HEK293 (cell line): ENCODE measurements around the gene MOK.
A peak's percentile ranks its signal among the peaks of the same experiment; 100 is the strongest.

Experiments used
- FEZF1 ChIP-seq: fragments of 450-650 bp; formaldehyde crosslinking; IDR thresholded peaks from 2 replicates; pipeline ENCODE4 v1.5.1; 2016; ENCODE audit warnings: missing biosample characterization, missing genetic modification characterization
- KLF10 ChIP-seq: fragments of 450-650 bp; IDR thresholded peaks from 2 replicates; pipeline ENCODE4 v1.5.1; 2018; ENCODE audit warnings: missing biosample characterization, mild to moderate bottlenecking, missing genetic modification characterization
- PRDM10 ChIP-seq: fragments of 450-650 bp; formaldehyde crosslinking; IDR thresholded peaks from 2 replicates; pipeline ENCODE4 v1.5.1; 2016; ENCODE audit warnings: missing biosample characterization, missing genetic modification characterization
- SCRT2 ChIP-seq: fragments of 450-650 bp; formaldehyde crosslinking; IDR thresholded peaks from 2 replicates; pipeline ENCODE4 v1.5.1; 2016; ENCODE audit warnings: missing biosample characterization, missing genetic modification characterization
- SP2 ChIP-seq: fragments of 450-650 bp; formaldehyde crosslinking; IDR thresholded peaks from 2 replicates; pipeline ENCODE4 v1.5.1; 2016; ENCODE audit warnings: missing biosample characterization, missing genetic modification characterization
- SP7 ChIP-seq: fragments of 450-650 bp; formaldehyde crosslinking; IDR thresholded peaks from 2 replicates; pipeline ENCODE4 v1.5.1; 2016; ENCODE audit warnings: missing biosample characterization, missing genetic modification characterization
- TRIM28 ChIP-seq: IDR thresholded peaks from 2 replicates; pipeline ENCODE4 v1.6.1; 2011; ENCODE audit warnings: low read length, control low read depth, borderline replicate concordance
- ZBTB49 ChIP-seq: fragments of 450-650 bp; formaldehyde crosslinking; IDR thresholded peaks from 2 replicates; pipeline ENCODE4 v1.5.1; 2016; ENCODE audit warnings: missing biosample characterization, missing genetic modification characterization, low read depth
- ZFHX2 ChIP-seq: fragments of 450-650 bp; formaldehyde crosslinking; conservative IDR thresholded peaks from 2 replicates; pipeline ENCODE4 v1.5.1; 2016; ENCODE audit warnings: missing biosample characterization, missing genetic modification characterization
- ZFP37 ChIP-seq: fragments of 450-650 bp; formaldehyde crosslinking; IDR thresholded peaks from 2 replicates; pipeline ENCODE4 v1.5.1; 2016; ENCODE audit warnings: missing biosample characterization, missing genetic modification characterization
- ZNF121 ChIP-seq: fragments of 450-650 bp; formaldehyde crosslinking; IDR thresholded peaks from 2 replicates; pipeline ENCODE4 v1.5.1; 2016; ENCODE audit warnings: missing biosample characterization, missing genetic modification characterization
- ZNF132 ChIP-seq: fragments of 450-650 bp; formaldehyde crosslinking; IDR thresholded peaks from 2 replicates; pipeline ENCODE4 v1.5.1; 2017; ENCODE audit warnings: missing biosample characterization, missing genetic modification characterization, borderline replicate concordance
- ZNF157 ChIP-seq: fragments of 450-650 bp; formaldehyde crosslinking; IDR thresholded peaks from 2 replicates; pipeline ENCODE4 v1.5.1; 2016; ENCODE audit warnings: missing biosample characterization, missing genetic modification characterization
- ZNF2 ChIP-seq: fragments of 450-650 bp; formaldehyde crosslinking; IDR thresholded peaks from 2 replicates; pipeline ENCODE4 v1.5.1; 2016; ENCODE audit warnings: missing biosample characterization, missing genetic modification characterization
- ZNF214 ChIP-seq: fragments of 450-650 bp; formaldehyde crosslinking; IDR thresholded peaks from 2 replicates; pipeline ENCODE4 v1.5.1; 2017; ENCODE audit warnings: missing biosample characterization, mild to moderate bottlenecking, missing genetic modification characterization, borderline replicate concordance
- ZNF24 ChIP-seq: fragments of 450-650 bp; formaldehyde crosslinking; IDR thresholded peaks from 2 replicates; pipeline ENCODE4 v1.5.1; 2016; ENCODE audit warnings: missing biosample characterization, missing genetic modification characterization
- ZNF324 ChIP-seq: fragments of 450-650 bp; formaldehyde crosslinking; IDR thresholded peaks from 2 replicates; pipeline ENCODE4 v1.5.1; 2016; ENCODE audit warnings: missing biosample characterization, missing genetic modification characterization
- ZNF341 ChIP-seq: fragments of 450-650 bp; formaldehyde crosslinking; IDR thresholded peaks from 2 replicates; pipeline ENCODE4; 2016; ENCODE audit warnings: low read depth, missing biosample characterization, missing genetic modification characterization
- ZNF398 ChIP-seq: fragments of 450-650 bp; formaldehyde crosslinking; IDR thresholded peaks from 2 replicates; pipeline ENCODE4 v1.5.1; 2017; ENCODE audit warnings: missing biosample characterization, missing genetic modification characterization
- ZNF501 ChIP-seq: fragments of 450-650 bp; formaldehyde crosslinking; IDR thresholded peaks from 2 replicates; pipeline ENCODE4 v1.5.1; 2016; ENCODE audit warnings: missing biosample characterization, missing genetic modification characterization
- ZNF544 ChIP-seq: fragments of 450-650 bp; formaldehyde crosslinking; IDR thresholded peaks from 2 replicates; pipeline ENCODE4 v1.5.0; 2017; ENCODE audit warnings: missing biosample characterization, missing genetic modification characterization
- ZNF843 ChIP-seq: fragments of 450-650 bp; formaldehyde crosslinking; IDR thresholded peaks from 2 replicates; pipeline ENCODE4 v1.5.1; 2016; ENCODE audit warnings: missing biosample characterization, missing genetic modification characterization
- ZXDB ChIP-seq: fragments of 450-650 bp; formaldehyde crosslinking; IDR thresholded peaks from 2 replicates; pipeline ENCODE4 v1.5.1; 2016; ENCODE audit warnings: missing biosample characterization, missing genetic modification characterization
- TF ChIP-seq, protein P1 (sequence below): fragments of 450-650 bp; formaldehyde crosslinking; IDR thresholded peaks from 2 replicates; pipeline ENCODE4 v1.5.1; 2016; ENCODE audit warnings: missing biosample characterization, missing genetic modification characterization
- TF ChIP-seq, protein P2 (sequence below): fragments of 450-650 bp; formaldehyde crosslinking; IDR thresholded peaks from 2 replicates; pipeline ENCODE4 v1.5.1; 2016; ENCODE audit warnings: missing biosample characterization, missing genetic modification characterization
- TF ChIP-seq, protein P3 (sequence below): fragments of 450-650 bp; formaldehyde crosslinking; IDR thresholded peaks from 2 replicates; pipeline ENCODE4 v1.5.1; 2016; ENCODE audit warnings: missing biosample characterization, missing genetic modification characterization

MOK gene

GRCh38 chr14:102316743-102317563, 12.0 kb upstream of the MOK start (continued):
- no peak; the same call in 1 of the 2 replicates for TF ChIP-seq ZNF398 (tag by site-specific recombination)
- peak; percentile 66 for TF ChIP-seq SP2
- TF ChIP-seq ZNF544 (tag by site-specific recombination), result no peak
- TF ChIP-seq PRDM10, result peak; percentile 99
- TF ChIP-seq TRIM28, result peak; percentile 10; the same call in 1 of the 2 replicates
- no peak for TF ChIP-seq ZNF214 (tag by site-specific recombination)
- TF ChIP-seq ZFHX2 (tag by site-specific recombination), result peak; percentile 81
- TF ChIP-seq ZBTB49 (tag by site-specific recombination), result no peak
- no peak for TF ChIP-seq ZNF132
- TF ChIP-seq KLF10 (tag by site-specific recombination), result peak; percentile 84
- TF ChIP-seq ZNF341 (tag by site-specific recombination), result peak; percentile 19; the same call in 1 of the 2 replicates
- TF ChIP-seq, protein P1, sequence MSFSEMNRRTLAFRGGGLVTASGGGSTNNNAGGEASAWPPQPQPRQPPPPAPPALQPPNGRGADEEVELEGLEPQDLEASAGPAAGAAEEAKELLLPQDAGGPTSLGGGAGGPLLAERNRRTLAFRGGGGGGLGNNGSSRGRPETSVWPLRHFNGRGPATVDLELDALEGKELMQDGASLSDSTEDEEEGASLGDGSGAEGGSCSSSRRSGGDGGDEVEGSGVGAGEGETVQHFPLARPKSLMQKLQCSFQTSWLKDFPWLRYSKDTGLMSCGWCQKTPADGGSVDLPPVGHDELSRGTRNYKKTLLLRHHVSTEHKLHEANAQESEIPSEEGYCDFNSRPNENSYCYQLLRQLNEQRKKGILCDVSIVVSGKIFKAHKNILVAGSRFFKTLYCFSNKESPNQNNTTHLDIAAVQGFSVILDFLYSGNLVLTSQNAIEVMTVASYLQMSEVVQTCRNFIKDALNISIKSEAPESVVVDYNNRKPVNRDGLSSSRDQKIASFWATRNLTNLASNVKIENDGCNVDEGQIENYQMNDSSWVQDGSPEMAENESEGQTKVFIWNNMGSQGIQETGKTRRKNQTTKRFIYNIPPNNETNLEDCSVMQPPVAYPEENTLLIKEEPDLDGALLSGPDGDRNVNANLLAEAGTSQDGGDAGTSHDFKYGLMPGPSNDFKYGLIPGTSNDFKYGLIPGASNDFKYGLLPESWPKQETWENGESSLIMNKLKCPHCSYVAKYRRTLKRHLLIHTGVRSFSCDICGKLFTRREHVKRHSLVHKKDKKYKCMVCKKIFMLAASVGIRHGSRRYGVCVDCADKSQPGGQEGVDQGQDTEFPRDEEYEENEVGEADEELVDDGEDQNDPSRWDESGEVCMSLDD, result peak; percentile 77
- peak; percentile 83 for TF ChIP-seq ZNF501 (tag by site-specific recombination)
- TF ChIP-seq FEZF1 (tag by site-specific recombination), result peak; percentile 17; the same call in 1 of the 2 replicates
- peak; percentile 62 for TF ChIP-seq SCRT2 (tag by site-specific recombination)
- peak; percentile 21; the same call in 1 of the 2 replicates for TF ChIP-seq ZNF121 (tag by site-specific recombination)
- TF ChIP-seq ZNF24 (tag by site-specific recombination), result peak; percentile 91
- TF ChIP-seq, protein P2, sequence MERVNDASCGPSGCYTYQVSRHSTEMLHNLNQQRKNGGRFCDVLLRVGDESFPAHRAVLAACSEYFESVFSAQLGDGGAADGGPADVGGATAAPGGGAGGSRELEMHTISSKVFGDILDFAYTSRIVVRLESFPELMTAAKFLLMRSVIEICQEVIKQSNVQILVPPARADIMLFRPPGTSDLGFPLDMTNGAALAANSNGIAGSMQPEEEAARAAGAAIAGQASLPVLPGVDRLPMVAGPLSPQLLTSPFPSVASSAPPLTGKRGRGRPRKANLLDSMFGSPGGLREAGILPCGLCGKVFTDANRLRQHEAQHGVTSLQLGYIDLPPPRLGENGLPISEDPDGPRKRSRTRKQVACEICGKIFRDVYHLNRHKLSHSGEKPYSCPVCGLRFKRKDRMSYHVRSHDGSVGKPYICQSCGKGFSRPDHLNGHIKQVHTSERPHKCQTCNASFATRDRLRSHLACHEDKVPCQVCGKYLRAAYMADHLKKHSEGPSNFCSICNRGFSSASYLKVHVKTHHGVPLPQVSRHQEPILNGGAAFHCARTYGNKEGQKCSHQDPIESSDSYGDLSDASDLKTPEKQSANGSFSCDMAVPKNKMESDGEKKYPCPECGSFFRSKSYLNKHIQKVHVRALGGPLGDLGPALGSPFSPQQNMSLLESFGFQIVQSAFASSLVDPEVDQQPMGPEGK (tag by site-specific recombination), result peak; percentile 93
- TF ChIP-seq, protein P3, sequence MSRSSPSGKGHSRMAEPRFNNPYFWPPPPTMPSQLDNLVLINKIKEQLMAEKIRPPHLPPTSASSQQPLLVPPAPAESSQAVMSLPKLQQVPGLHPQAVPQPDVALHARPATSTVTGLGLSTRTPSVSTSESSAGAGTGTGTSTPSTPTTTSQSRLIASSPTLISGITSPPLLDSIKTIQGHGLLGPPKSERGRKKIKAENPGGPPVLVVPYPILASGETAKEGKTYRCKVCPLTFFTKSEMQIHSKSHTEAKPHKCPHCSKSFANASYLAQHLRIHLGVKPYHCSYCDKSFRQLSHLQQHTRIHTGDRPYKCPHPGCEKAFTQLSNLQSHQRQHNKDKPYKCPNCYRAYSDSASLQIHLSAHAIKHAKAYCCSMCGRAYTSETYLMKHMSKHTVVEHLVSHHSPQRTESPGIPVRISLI, result peak; percentile 98
- TF ChIP-seq ZNF2 (tag by site-specific recombination), result peak; percentile 93
- TF ChIP-seq ZNF157 (tag by site-specific recombination), result peak; percentile 37; the same call in 1 of the 2 replicates
- peak; percentile 85 for TF ChIP-seq ZNF843
- TF ChIP-seq ZXDB, result peak; percentile 89
- TF ChIP-seq ZFP37 (tag by site-specific recombination), result peak; percentile 88; the same call in 1 of the 2 replicates
- TF ChIP-seq SP7, result peak; percentile 94
- TF ChIP-seq ZNF324, result peak; percentile 99
